OCI-LY7 (cell line): ENCODE measurements around the gene GNAQ. TPM values are rescaled to one million over a fixed set of nuclear protein-coding genes. Genes with fewer than 3 reads are reported as not detected.

Experiments used
- BruUV-seq: library from RNA; stranded (reverse); fragments of 400-500 nt; replicated peaks from 2 replicates; lab custom pipeline; 2021; lab: Mats Ljungman, UMichigan
- CTCF ChIA-PET: fragments of 300-600 bp; sonication (Branson Sonifier 250); formaldehyde crosslinking; loops from one replicate; lab custom pipeline; 2022; ENCODE audit warnings: antibody characterized with exemption; ENCODE audit not compliant: unreplicated experiment; lab: Charles Lee
- POLR2A ChIA-PET: fragments of 300-600 bp; sonication (Branson Sonifier 250); formaldehyde crosslinking; loops from one replicate; lab custom pipeline; 2022; ENCODE audit warnings: antibody characterized with exemption; lab: Charles Lee
- DNase-seq: peaks from one replicate; pipeline ENCODE4 v3.0.0-alpha.2; 2015; ENCODE audit warnings: low spot score
- H2AFZ ChIP-seq: fragments of 200-600 bp; sonication (generic), shearing (Covaris generic); 2 replicates; pipeline ENCODE4 v1.6.1; 2014; ENCODE audit warnings: mild to moderate bottlenecking, antibody characterized with exemption, low read length, moderate library complexity
- H3K27ac ChIP-seq: fragments of 200-600 bp; sonication (generic); 2 replicates; pipeline ENCODE4 v1.5.1; 2014; ENCODE audit warnings: mixed run types, low read depth, mild to moderate bottlenecking, moderate library complexity, low read length, inconsistent platforms; ENCODE audit not compliant: poor library complexity, severe bottlenecking
- H3K36me3 ChIP-seq: fragments of 200-600 bp; sonication (generic); 2 replicates; pipeline ENCODE4 v1.6.1; 2014; ENCODE audit warnings: mild to moderate bottlenecking, antibody characterized with exemption, low read length, moderate library complexity, mixed read lengths; ENCODE audit not compliant: insufficient read depth
- H3K4me1 ChIP-seq: fragments of 200-600 bp; sonication (generic); 2 replicates; pipeline ENCODE4 v1.5.1; 2014; ENCODE audit warnings: mild to moderate bottlenecking, low read length; ENCODE audit not compliant: insufficient read depth, poor library complexity, severe bottlenecking
- H3K4me2 ChIP-seq: fragments of 200-600 bp; sonication (generic); 2 replicates; pipeline ENCODE4 v1.6.1; 2014; ENCODE audit warnings: mild to moderate bottlenecking, low read length
- H3K4me3 ChIP-seq: fragments of 200-600 bp; sonication (generic); 2 replicates; pipeline ENCODE4 v1.5.1; 2014; ENCODE audit warnings: mild to moderate bottlenecking, low read depth, low read length; ENCODE audit not compliant: poor library complexity, severe bottlenecking
- H3K79me2 ChIP-seq: fragments of 200-600 bp; sonication (generic); 2 replicates; pipeline ENCODE4 v1.6.1; 2016; ENCODE audit warnings: low read depth, mild to moderate bottlenecking, low read length, moderate library complexity, mixed read lengths; ENCODE audit not compliant: insufficient read depth
- H3K9me2 ChIP-seq: fragments of 200-600 bp; sonication (generic); 2 replicates; pipeline ENCODE4 v1.6.1; 2016; ENCODE audit warnings: mild to moderate bottlenecking, low read length, mixed read lengths; ENCODE audit not compliant: insufficient read depth
- H3K9me3 ChIP-seq: fragments of 200-600 bp; sonication (generic); 2 replicates; pipeline ENCODE4 v1.6.1; 2014; ENCODE audit warnings: mild to moderate bottlenecking, mixed run types, low read length, mixed read lengths
- H4K20me1 ChIP-seq: fragments of 200-600 bp; sonication (generic); 2 replicates; pipeline ENCODE4 v1.6.1; 2014; ENCODE audit warnings: mild to moderate bottlenecking, antibody characterized with exemption, low read length, moderate library complexity, mixed read lengths; ENCODE audit not compliant: insufficient read depth
- CTCF ChIP-seq: fragments of 200-600 bp; sonication (generic); conservative IDR thresholded peaks from 2 replicates; pipeline ENCODE4 v1.5.1; 2014; ENCODE audit warnings: mild to moderate bottlenecking, antibody characterized with exemption, low read length, moderate library complexity, mixed read lengths
- EZH2phosphoT487 ChIP-seq: fragments of 200-600 bp; sonication (generic); IDR thresholded peaks from 2 replicates; pipeline ENCODE4 v1.6.1; 2018; ENCODE audit warnings: low read depth, borderline replicate concordance, mild to moderate bottlenecking, mixed run types, antibody characterized with exemption, low read length, moderate library complexity, mixed read lengths
- intact Hi-C: fragments of 100-400 bp; cut with micrococcal nuclease; formaldehyde crosslinking; loops from one replicate; pipeline ENCODE4 v1.10.0; 2022; ENCODE audit not compliant: unreplicated experiment
- total RNA-seq, 2 experiments: library from RNA; depleted of rRNA in 1 of 2; stranded (reverse); fragments of >200 nt in 1 of 2; shearing (Covaris generic) in 1 of 2; gene quantifications; 2 replicates each; pipeline ENCODE4 v1.2.3, GENCODE V29; 2014 to 2022

The GNAQ gene
- total RNA-seq, 2 experiments from 2014 or later, result not detected

GRCh38 chr9:77839459-77840140 lies 192.0 kb downstream of the GNAQ start:
- Histone ChIP-seq H3K27ac (no peak overlapping the region), H3K4me2 (no peak overlapping the region), H3K36me3 (no peaks in the 10 kb centered on the region), H3K4me3 (no peak overlapping the region), H3K79me2 (no peaks in the 10 kb centered on the region), H3K9me3 (no peaks in the 10 kb centered on the region), H3K4me1 (no peaks in the 10 kb centered on the region), H3K9me2 (no peaks in the 10 kb centered on the region), H4K20me1 (no peaks in the 10 kb centered on the region), H2AFZ (no peak overlapping the region)
- DNase-seq, result no peak
- POLR2A ChIA-PET, result interaction anchor here (1.0 to 1.1 kb wide), 2 partner anchors 15 to 445 kb away, joined by 4 to 5 read pairs; no protein-coding TSS in a partner anchor
- no peak for TF ChIP-seq EZH2phosphoT487
- TF ChIP-seq CTCF, result no peak
- intact Hi-C loops, result no loop called here
- CTCF ChIA-PET, result no interaction called here
- no TSS peak for BruUV-seq

GRCh38 chr9:77838986-77839385 lies 192.6 kb downstream of the GNAQ start:
- POLR2A ChIA-PET, result interaction anchor here (1.1 kb wide), 1 partner anchor 14 kb away, joined by 5 read pairs; no protein-coding TSS in a partner anchor
- Histone ChIP-seq H3K9me3 (no peaks in the 10 kb centered on the region), H3K79me2 (no peaks in the 10 kb centered on the region), H3K9me2 (no peaks in the 10 kb centered on the region), H3K27ac (no peak overlapping the region), H3K4me2 (no peak overlapping the region), H3K36me3 (no peaks in the 10 kb centered on the region), H3K4me1 (no peaks in the 10 kb centered on the region), H4K20me1 (no peaks in the 10 kb centered on the region), H2AFZ (no peak overlapping the region), H3K4me3 (no peak overlapping the region)
- TF ChIP-seq EZH2phosphoT487, result no peak
- no TSS peak for BruUV-seq
- DNase-seq, result no peak
- intact Hi-C loops, result no loop called here
- CTCF ChIA-PET, result no interaction called here

GRCh38 chr9:77834898-77835488 lies 196.6 kb downstream of the GNAQ start:
- DNase-seq, result no peak
- POLR2A ChIA-PET, result no interaction called here
- Histone ChIP-seq H3K9me2 (no peaks in the 10 kb centered on the region), H3K4me3 (no peak overlapping the region), H3K79me2 (no peaks in the 10 kb centered on the region), H2AFZ (no peak overlapping the region), H3K9me3 (no peaks in the 10 kb centered on the region), H3K36me3 (no peaks in the 10 kb centered on the region), H3K4me1 (no peaks in the 10 kb centered on the region), H3K27ac (no peak overlapping the region), H4K20me1 (no peaks in the 10 kb centered on the region), H3K4me2 (no peak overlapping the region)
- intact Hi-C loops, result no loop called here
- CTCF ChIA-PET, result no interaction called here
- TF ChIP-seq CTCF, result no peak
- TF ChIP-seq EZH2phosphoT487, result no peak
- no TSS peak for BruUV-seq
